DOHH2 (cell line): ENCODE measurements around the gene PDE6D.

Source experiments
- H3F3A ChIP-seq: fragments of 200-600 bp; sonication (generic), shearing (Covaris generic); 2 replicates; pipeline ENCODE4 v1.6.0; 2016; ENCODE audit warnings: antibody characterized with exemption, mild to moderate bottlenecking; ENCODE audit not compliant: control insufficient read depth, insufficient read depth
- H3K27ac ChIP-seq: fragments of 200-600 bp; sonication (generic); 2 replicates; pipeline ENCODE4 v1.5.1; 2014; ENCODE audit warnings: low read depth, mild to moderate bottlenecking, low read length, moderate library complexity
- H3K27me3 ChIP-seq: fragments of 200-600 bp; sonication (generic); 2 replicates; pipeline ENCODE4 v1.6.1; 2014; ENCODE audit warnings: mild to moderate bottlenecking, low read length, mixed read lengths; ENCODE audit not compliant: control insufficient read depth
- H3K36me3 ChIP-seq: fragments of 200-600 bp; sonication (generic); 2 replicates; pipeline ENCODE4 v1.6.1; 2014; ENCODE audit warnings: mild to moderate bottlenecking, low read length, moderate library complexity, mixed read lengths; ENCODE audit not compliant: control insufficient read depth
- H3K4me1 ChIP-seq: fragments of 200-600 bp; sonication (generic); 2 replicates; pipeline ENCODE4 v1.6.1; 2014; ENCODE audit warnings: mild to moderate bottlenecking, low read length, mixed read lengths; ENCODE audit not compliant: control insufficient read depth
- H3K4me2 ChIP-seq: fragments of 200-600 bp; sonication (generic); 2 replicates; pipeline ENCODE4 v1.6.0; 2014; ENCODE audit warnings: mild to moderate bottlenecking, low read length, moderate library complexity
- H3K4me3 ChIP-seq: fragments of 200-600 bp; sonication (generic); 2 replicates; pipeline ENCODE4 v1.5.1; 2014; ENCODE audit warnings: mild to moderate bottlenecking, low read length, mixed read lengths
- H3K79me2 ChIP-seq: fragments of 200-600 bp; sonication (generic); 2 replicates; pipeline ENCODE4 v1.6.1; 2014; ENCODE audit warnings: mild to moderate bottlenecking, low read length, mixed read lengths; ENCODE audit not compliant: control insufficient read depth
- H3K9me2 ChIP-seq: fragments of 200-600 bp; sonication (generic); replicated peaks from 2 replicates; pipeline ENCODE4 v1.6.1; 2014; ENCODE audit warnings: mild to moderate bottlenecking, low read length, mixed read lengths; ENCODE audit not compliant: control insufficient read depth
- H3K9me3 ChIP-seq: fragments of 200-600 bp; sonication (generic); 2 replicates; pipeline ENCODE4 v1.6.1; 2014; ENCODE audit warnings: antibody characterized with exemption, low read length, mixed read lengths; ENCODE audit not compliant: control insufficient read depth, insufficient read depth
- H4K20me1 ChIP-seq: fragments of 200-600 bp; sonication (generic); 2 replicates; pipeline ENCODE4 v1.6.0; 2014; ENCODE audit warnings: low read depth, mild to moderate bottlenecking, antibody characterized with exemption, low read length, moderate library complexity; ENCODE audit not compliant: control insufficient read depth, insufficient read depth
- CTCF ChIP-seq: fragments of 200-600 bp; sonication (generic); IDR thresholded peaks from one replicate; pipeline ENCODE4 v1.5.1; 2014; ENCODE audit warnings: antibody characterized with exemption, mild to moderate bottlenecking, low read depth, low read length; ENCODE audit not compliant: poor library complexity, severe bottlenecking
- EZH2phosphoT487 ChIP-seq: fragments of 200-600 bp; sonication (generic); IDR thresholded peaks from 2 replicates; pipeline ENCODE4 v1.6.1; 2017; ENCODE audit warnings: borderline replicate concordance, mild to moderate bottlenecking, antibody characterized with exemption, low read length, moderate library complexity, mixed read lengths

PDE6D gene

GRCh38 chr2:231682603-231683291 lies 98.3 kb downstream of the PDE6D start:
- Histone ChIP-seq H3K36me3 (peaks cover 21% of the 10 kb centered on the region), H3K4me3 (peak overlapping the region; percentile 92), H3K27me3 (no peaks in the 10 kb centered on the region), H3F3A (peaks cover 36% of the 10 kb centered on the region), H3K9me3 (no peaks in the 10 kb centered on the region), H3K4me2 (peak overlapping the region; percentile 92), H4K20me1 (no peaks in the 10 kb centered on the region), H3K9me2 (no peaks in the 10 kb centered on the region), H3K4me1 (peaks cover 93% of the 10 kb centered on the region), H3K27ac (peak overlapping the region; percentile 95), H3K79me2 (peaks cover 80% of the 10 kb centered on the region)
- TF ChIP-seq EZH2phosphoT487, result no peak
- TF ChIP-seq CTCF, result no peak
